IMR-90 (cell line): ENCODE results near the gene CHMP6. TPM values are rescaled to one million over a fixed set of nuclear protein-coding genes. Genes with fewer than 3 reads are reported as not detected.

Experiments
- ATAC-seq: fragments of 200-7000 bp; cut with Tn5 transposase; 2 replicates; pipeline ENCODE4 v1.9.1; 2020; ENCODE audit warnings: low read depth, mild to moderate bottlenecking, moderate library complexity
- BruUV-seq: library from RNA; stranded (reverse); fragments of 400-500 nt; replicated peaks from 2 replicates; lab custom pipeline; 2021; lab: Mats Ljungman, UMichigan
- CTCF ChIA-PET: fragments of 300-600 bp; formaldehyde crosslinking; extraction: SDS; loops from one replicate; lab custom pipeline; 2021; ENCODE audit warnings: antibody characterized with exemption; lab: Yijun Ruan, JAX
- POLR2A ChIA-PET: fragments of 300-600 bp; sonication (Branson Sonifier 250); formaldehyde crosslinking; loops from one replicate; lab custom pipeline; 2022; ENCODE audit warnings: antibody characterized with exemption; ENCODE audit not compliant: unreplicated experiment; lab: Charles Lee
- DNase-seq: peaks from one replicate; pipeline ENCODE4 v3.0.0; 2013
- H2AFZ ChIP-seq: replicated peaks from 2 replicates; pipeline ENCODE3; 2013; ENCODE audit warnings: low read length, mild to moderate bottlenecking; ENCODE audit not compliant: poor library complexity
- H2AK5ac ChIP-seq: 2 replicates; pipeline ENCODE4 v1.6.1; 2013; ENCODE audit warnings: low read depth, low read length, inconsistent platforms
- H2AK9ac ChIP-seq: replicated peaks from 2 replicates; pipeline ENCODE3; 2013; ENCODE audit warnings: mild to moderate bottlenecking, low read depth, low read length, moderate library complexity; ENCODE audit not compliant: poor library complexity
- H2BK120ac ChIP-seq: 2 replicates; pipeline ENCODE4 v1.6.1; 2013; ENCODE audit warnings: low read depth, low read length, inconsistent platforms
- H2BK15ac ChIP-seq: 3 replicates; pipeline ENCODE4 v1.6.1; 2013; ENCODE audit warnings: low read depth, low read length, inconsistent platforms
- H2BK20ac ChIP-seq: 2 replicates; pipeline ENCODE4 v1.6.1; 2013; ENCODE audit warnings: low read depth, mild to moderate bottlenecking, inconsistent platforms, low read length, moderate library complexity
- H2BK5ac ChIP-seq: 2 replicates; pipeline ENCODE4 v1.6.1; 2013; ENCODE audit warnings: mild to moderate bottlenecking, low read depth, low read length, inconsistent platforms; ENCODE audit not compliant: poor library complexity, severe bottlenecking
- H3K14ac ChIP-seq: replicated peaks from 2 replicates; pipeline ENCODE4 v1.6.1; 2013; ENCODE audit warnings: low read depth, low read length, inconsistent platforms
- H3K18ac ChIP-seq: 2 replicates; pipeline ENCODE4 v1.6.1; 2013; ENCODE audit warnings: low read depth, low read length, control low read depth
- H3K23ac ChIP-seq: 2 replicates; pipeline ENCODE4 v1.6.1; 2013; ENCODE audit warnings: low read depth, low read length, inconsistent platforms
- H3K27ac ChIP-seq: 2 replicates; pipeline ENCODE4 v1.5.1; 2013; ENCODE audit warnings: mild to moderate bottlenecking, control low read depth, low read length; ENCODE audit not compliant: insufficient read depth
- H3K27me3 ChIP-seq: 2 replicates; pipeline ENCODE4 v1.6.1; 2013; ENCODE audit warnings: low read length; ENCODE audit not compliant: control insufficient read depth, insufficient read depth
- H3K36me3 ChIP-seq: 2 replicates; pipeline ENCODE4 v1.6.1; 2013; ENCODE audit warnings: low read length, mixed read lengths; ENCODE audit not compliant: control insufficient read depth, insufficient read depth
- H3K4ac ChIP-seq: 2 replicates; pipeline ENCODE4 v1.6.1; 2013; ENCODE audit warnings: low read depth, low read length, inconsistent platforms
- H3K4me1 ChIP-seq: 2 replicates; pipeline ENCODE4 v1.6.1; 2013; ENCODE audit warnings: low read length, mixed read lengths; ENCODE audit not compliant: control insufficient read depth, insufficient read depth
- H3K4me2 ChIP-seq: 2 replicates; pipeline ENCODE4 v1.6.1; 2013; ENCODE audit warnings: low read depth, mild to moderate bottlenecking, control low read depth, low read length, moderate library complexity
- H3K4me3 ChIP-seq: 2 replicates; pipeline ENCODE4 v1.5.1; 2013; ENCODE audit warnings: low read depth, mild to moderate bottlenecking, control low read depth, low read length, moderate library complexity; ENCODE audit not compliant: insufficient read depth
- H3K56ac ChIP-seq: 2 replicates; pipeline ENCODE4 v1.6.1; 2013; ENCODE audit warnings: low read length, inconsistent platforms; ENCODE audit not compliant: insufficient read depth; ENCODE audit errors: extremely low read depth
- H3K79me1 ChIP-seq, 2 experiments: 2 replicates each; pipeline ENCODE4 v1.6.1; 2013; ENCODE audit warnings: low read length in 2 of 2, inconsistent platforms in 1 of 2, low read depth in 1 of 2
- H3K9ac ChIP-seq: 2 replicates; pipeline ENCODE4 v1.6.1; 2013; ENCODE audit warnings: low read depth, low read length, control low read depth
- H3K9me1 ChIP-seq: 2 replicates; pipeline ENCODE4 v1.6.1; 2013; ENCODE audit warnings: low read length, inconsistent platforms; ENCODE audit not compliant: insufficient read depth
- H3K9me3 ChIP-seq: 2 replicates; pipeline ENCODE4 v1.6.1; 2013; ENCODE audit warnings: low read length; ENCODE audit not compliant: control insufficient read depth, insufficient read depth
- H4K20me1 ChIP-seq: 2 replicates; pipeline ENCODE4 v1.6.1; 2013; ENCODE audit warnings: low read length, inconsistent platforms; ENCODE audit not compliant: insufficient read depth
- H4K5ac ChIP-seq: 2 replicates; pipeline ENCODE4 v1.6.1; 2013; ENCODE audit warnings: mild to moderate bottlenecking, low read depth, low read length, control low read depth
- H4K8ac ChIP-seq, 2 experiments: 2 replicates each; pipeline ENCODE4 v1.6.1; 2013; ENCODE audit warnings: low read depth in 2 of 2, low read length in 2 of 2, control low read depth in 1 of 2, inconsistent platforms in 1 of 2
- H4K91ac ChIP-seq: 2 replicates; pipeline ENCODE4 v1.6.1; 2013; ENCODE audit warnings: low read depth, low read length, inconsistent platforms; ENCODE audit not compliant: insufficient read depth
- CHD1 ChIP-seq: IDR thresholded peaks from 2 replicates; pipeline ENCODE4 v1.6.1; 2012; ENCODE audit warnings: low read depth, low read length, improper control_type of control experiment
- CTCF ChIP-seq: conservative IDR thresholded peaks from 2 replicates; pipeline ENCODE4 v1.5.1; 2012; ENCODE audit warnings: mild to moderate bottlenecking, low read depth, low read length, improper control_type of control experiment
- ELK1 ChIP-seq: fragments of 150-350 bp; IDR thresholded peaks from 2 replicates; pipeline ENCODE4 v1.6.1; 2016; ENCODE audit warnings: low read depth, mild to moderate bottlenecking, low read length, moderate library complexity, borderline replicate concordance
- FOS ChIP-seq: fragments of 150-350 bp; IDR thresholded peaks from 2 replicates; pipeline ENCODE4 v1.6.1; 2016; ENCODE audit warnings: low read depth, low read length
- MXI1 ChIP-seq: IDR thresholded peaks from 2 replicates; pipeline ENCODE4 v1.6.1; 2012; ENCODE audit warnings: low read depth, mild to moderate bottlenecking, low read length, moderate library complexity, borderline replicate concordance
- NFE2L2 ChIP-seq: fragments of 150-350 bp; IDR thresholded peaks from 2 replicates; pipeline ENCODE4 v1.6.1; 2016; ENCODE audit warnings: low read depth, mild to moderate bottlenecking, low read length
- POLR2A ChIP-seq: IDR thresholded peaks from 2 replicates; pipeline ENCODE4 v1.6.1; 2012; ENCODE audit warnings: mild to moderate bottlenecking, low read depth, low read length
- RAD21 ChIP-seq: IDR thresholded peaks from 2 replicates; pipeline ENCODE4 v1.6.1; 2012; ENCODE audit warnings: low read length, improper control_type of control experiment
- RFX5 ChIP-seq: IDR thresholded peaks from 2 replicates; pipeline ENCODE4 v1.8.0; 2012; ENCODE audit warnings: low read depth, mild to moderate bottlenecking, low read length, moderate library complexity
- SMC3 ChIP-seq: fragments of 150-350 bp; IDR thresholded peaks from 2 replicates; pipeline ENCODE4 v1.6.1; 2016; ENCODE audit warnings: low read depth, mild to moderate bottlenecking, antibody characterized with exemption, low read length, moderate library complexity
- WGBS, 2 experiments: methylation state at CpG; one replicate each; pipeline versions ENCODE4 v1.1.5 to v1.1.7; 2013; ENCODE audit warnings: missing lambda C conversion rate in 2 of 2; ENCODE audit not compliant: insufficient read length in 1 of 2; ENCODE audit errors: extremely low coverage in 2 of 2; 5-methylcytosine and 5-hydroxymethylcytosine counted together
- dilution Hi-C: fragments of 300-500 bp; cut with HindIII; formaldehyde crosslinking; loops from one replicate; pipeline ENCODE4 v1.14.3; 2018; ENCODE audit warnings: low sequenced_read_pairs; ENCODE audit not compliant: unreplicated experiment
- in situ Hi-C: fragments of 300-500 bp; cut with MboI; formaldehyde crosslinking; loops from 3 replicates; pipeline ENCODE4 v1.14.3; 2019; ENCODE audit warnings: low sequenced_read_pairs, inconsistent platforms, mixed read lengths
- intact Hi-C: fragments of 100-400 bp; cut with micrococcal nuclease; formaldehyde crosslinking; loops from 2 replicates; pipeline ENCODE4 v1.10.0; 2022
- polyA plus RNA-seq, 3 experiments: library from polyadenylated mRNA; depleted of rRNA; stranded (reverse); fragments of >200 nt; gene quantifications; 2 replicates each; pipeline ENCODE4 v1.2.3, GENCODE V29; 2012; ENCODE audit warnings: low replicate concordance in 1 of 3
- total RNA-seq: library from RNA; depleted of rRNA; stranded (reverse); fragments of >200 nt; gene quantifications from 2 replicates; pipeline ENCODE4 v1.2.3, GENCODE V29; 2012

The CHMP6 gene
- total and polyA plus RNA-seq, 2 of the 4 experiments (the other 2 are of a cell fraction), result 5.0 to 40.3 TPM

- no peak overlapping the region for H4K91ac ChIP-seq
- WGBS, 2 experiments, result 91% methylated on average over 15 of the region's 29 CpGs; no CpG with 5 or more reads in 1 of the 2 experiments
- H3K14ac ChIP-seq, result no peak overlapping the region
- no peak for ATAC-seq
- H3K56ac ChIP-seq, result no peak overlapping the region
- H4K5ac ChIP-seq, result no peak overlapping the region
- no peak overlapping the region for H3K18ac ChIP-seq
- no peak overlapping the region for H3K27ac ChIP-seq
- H4K8ac ChIP-seq, result no peak overlapping the region
- in situ Hi-C loops, result no loop called here
- no peak overlapping the region for H2AK9ac ChIP-seq
- CTCF ChIA-PET, result no interaction called here
- no TSS peak for BruUV-seq
- H3K23ac ChIP-seq, result no peak overlapping the region
- no peak overlapping the region for H2BK20ac ChIP-seq
- no peak overlapping the region for H2BK5ac ChIP-seq
- DNase-seq, result no peak
- H3K9me3 ChIP-seq, result no peaks in the 10 kb centered on the region
- H3K79me1 ChIP-seq, result 0 out of 4 replicates have a peak, but pooled peaks cover 0 to 2% of the 10 kb centered on the region in 2 experiments
- H3K4ac ChIP-seq, result no peak overlapping the region
- no peak overlapping the region for H3K4me2 ChIP-seq
- H3K9me1 ChIP-seq, result 0 out of 2 replicates have a peak, but pooled peaks cover 10% of the 10 kb centered on the region
- POLR2A ChIA-PET, result no interaction called here
- H2AFZ ChIP-seq, result no peak overlapping the region
- dilution Hi-C loops, result no loop called here
- no peaks in the 10 kb centered on the region for H3K27me3 ChIP-seq
- no peak overlapping the region for H2BK15ac ChIP-seq
- no peak overlapping the region for H2AK5ac ChIP-seq
- H3K4me1 ChIP-seq, result peaks cover 13% of the 10 kb centered on the region
- intact Hi-C loops, result no loop called here
- no peak for TF ChIP-seq SMC3
- TF ChIP-seq MXI1, result no peak
- TF ChIP-seq ELK1, result no peak
- TF ChIP-seq POLR2A, result no peak
- TF ChIP-seq CTCF, result no peak
- TF ChIP-seq CHD1, result no peak
- no peak for TF ChIP-seq FOS
- no peak for TF ChIP-seq RAD21
- TF ChIP-seq NFE2L2, result no peak
- TF ChIP-seq RFX5, result no peak
- H3K9ac ChIP-seq, result no peak overlapping the region
- no peak overlapping the region for H2BK120ac ChIP-seq
- no peak overlapping the region for H3K4me3 ChIP-seq
- H4K20me1 ChIP-seq, result no peaks in the 10 kb centered on the region
- H3K36me3 ChIP-seq, result peaks cover 10% of the 10 kb centered on the region; the same call in 1 of the 2 replicates
These were observed 35.1 kb upstream of the CHMP6 start for GRCh38 chr17:80956321-80957190.
